GM11168 (cell line): Measurements from ENCODE around the gene CRHR1.

Source experiments
- in situ Hi-C: fragments of 300-500 bp; cut with MboI; formaldehyde crosslinking; loops from one replicate; pipeline ENCODE4 v1.12.0; 2022; ENCODE audit warnings: low sequenced_read_pairs; ENCODE audit not compliant: unreplicated experiment

Gene CRHR1

GRCh38 chr17:45757431-45758218 is 26.5 kb upstream of the CRHR1 start:
- in situ Hi-C loops: no loop called here

GRCh38 chr17:45758544-45758943 is 25.6 kb upstream of the CRHR1 start:
- in situ Hi-C loops: no loop called here

- in situ Hi-C loops: no loop called here
Measured at GRCh38 chr17:45759761-45760160, 24.4 kb upstream of the CRHR1 start.

- in situ Hi-C loops: no loop called here
Measured at GRCh38 chr17:45761957-45762565, 22.1 kb upstream of the CRHR1 start.

- in situ Hi-C loops: no loop called here
Measured at GRCh38 chr17:45763182-45763581, 20.9 kb upstream of the CRHR1 start.

- in situ Hi-C loops: no loop called here
Measured at GRCh38 chr17:45764479-45764878, 19.6 kb upstream of the CRHR1 start.

GRCh38 chr17:45768000-45768399 is 16.1 kb upstream of the CRHR1 start:
- in situ Hi-C loops: no loop called here

- in situ Hi-C loops: no loop called here
Measured at GRCh38 chr17:45770632-45771270, 13.4 kb upstream of the CRHR1 start.

- in situ Hi-C loops: no loop called here
Measured at GRCh38 chr17:45771271-45771959, 12.7 kb upstream of the CRHR1 start.

GRCh38 chr17:45775148-45775547 is 9.0 kb upstream of the CRHR1 start:
- in situ Hi-C loops: no loop called here

GRCh38 chr17:45775576-45776011 is 8.5 kb upstream of the CRHR1 start:
- in situ Hi-C loops: no loop called here

- in situ Hi-C loops: no loop called here
Measured at GRCh38 chr17:45776896-45777295, 7.2 kb upstream of the CRHR1 start.

- in situ Hi-C loops: no loop called here
Measured at GRCh38 chr17:45777388-45777787, 6.7 kb upstream of the CRHR1 start.

GRCh38 chr17:45780921-45781320 is 3.2 kb upstream of the CRHR1 start:
- in situ Hi-C loops: no loop called here

- in situ Hi-C loops: no loop called here
Measured at GRCh38 chr17:45782889-45783592, 1.1 kb upstream of the CRHR1 start.

- in situ Hi-C loops: no loop called here
Measured at GRCh38 chr17:45783593-45784292, 377 bp upstream of the CRHR1 start.

GRCh38 chr17:45784741-45785479 is 790 bp downstream of the CRHR1 start:
- in situ Hi-C loops: no loop called here

GRCh38 chr17:45785480-45786193 is 1.5 kb downstream of the CRHR1 start:
- in situ Hi-C loops: no loop called here
